ENCODE data around the gene FOXP2. TPM values are rescaled to one million over a fixed set of nuclear protein-coding genes. Genes with fewer than 3 reads are reported as not detected.
"Not testable (repeated sequence)": the region's sequence is repeated elsewhere in the genome, so short reads cannot be mapped to it uniquely, and the experiment has no call there.

Gene FOXP2
- total RNA-seq = 1 to 10 TPM; 2.4 to 5.5 TPM
- long read RNA-seq, partial matches to known transcripts = 0 of 1 reads
- long read RNA-seq, other reads (novel, unspliced or antisense) = 1 of 1 reads

DNA sequence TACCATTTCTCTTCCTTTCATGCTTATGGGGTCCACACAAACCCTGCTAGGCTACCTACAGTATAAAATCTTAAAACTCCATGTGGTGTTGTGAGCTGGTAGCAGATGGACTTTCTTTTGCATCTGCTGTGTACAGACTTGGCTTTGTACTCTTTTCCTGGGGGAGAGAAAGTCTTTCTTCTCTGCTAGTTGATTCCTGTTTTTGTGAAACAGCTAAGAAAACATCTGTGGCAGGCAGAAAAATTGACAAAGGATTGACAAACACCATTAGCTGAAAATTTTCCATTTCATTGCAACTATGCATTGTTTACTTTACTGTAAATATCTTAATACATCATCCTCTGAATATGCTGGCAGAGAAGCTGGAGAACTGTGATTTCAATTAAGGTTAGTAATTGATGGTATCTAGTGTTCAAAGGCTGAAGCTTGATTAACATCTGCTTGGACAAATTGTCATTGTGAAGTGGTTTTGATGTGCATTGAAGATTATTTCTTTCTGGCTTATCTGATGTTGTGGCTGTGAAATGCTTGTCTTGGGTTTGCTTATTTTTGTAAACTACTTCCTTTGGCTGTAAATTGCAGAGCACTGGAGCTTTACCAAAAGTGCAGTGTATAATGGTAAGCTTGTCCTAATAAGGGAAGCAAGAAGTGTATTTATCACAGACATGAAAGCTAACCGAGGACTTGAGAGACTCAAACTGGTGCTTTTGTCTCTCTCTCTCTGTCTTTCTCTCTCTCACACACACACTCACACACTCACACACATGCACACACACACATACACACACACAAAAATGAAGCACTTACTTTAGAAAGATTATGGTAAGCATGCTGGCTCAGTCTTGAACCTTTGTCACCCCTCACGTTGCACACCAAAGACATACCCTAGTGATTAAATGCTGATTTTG is at the start of gene FOXP2:
Gene FOXP2, plus strand, starts transcription at position 660 of the 908 bp plus-strand sequence. CDS start 11,697 bp downstream, outside the sequence.
- peak in 1 of 2 donors; percentile 48 for ATAC-seq
- DNase-seq = no peak
- intact Hi-C loops (cut with DNase I) = loop anchor here in 1 of 2 donors (10.0 kb wide), 1 partner anchor 330 kb away; no protein-coding TSS in a partner anchor

DNA sequence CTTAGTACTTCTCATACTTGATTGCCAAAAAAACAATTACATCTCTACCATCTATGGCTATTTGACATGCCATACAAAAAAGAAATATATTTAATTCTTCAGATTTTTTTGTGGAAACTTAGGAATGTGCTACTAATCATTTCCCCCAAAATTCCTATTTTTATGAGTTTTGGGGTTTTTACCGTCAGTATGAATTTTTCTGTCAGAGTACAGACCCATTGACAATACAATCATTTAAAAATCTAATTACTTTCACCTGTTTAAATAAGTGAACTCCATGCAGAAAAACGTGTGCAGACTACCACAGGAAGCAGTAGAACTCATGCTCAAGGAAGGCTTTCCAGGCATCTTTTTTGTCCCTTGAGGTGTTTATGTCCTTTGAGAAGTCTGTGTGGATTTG is 48.8 kb upstream of the FOXP2 start:
- no peak for DNase-seq
- ATAC-seq = no peak
- intact Hi-C loops (cut with DNase I) = no loop called here

DNA sequence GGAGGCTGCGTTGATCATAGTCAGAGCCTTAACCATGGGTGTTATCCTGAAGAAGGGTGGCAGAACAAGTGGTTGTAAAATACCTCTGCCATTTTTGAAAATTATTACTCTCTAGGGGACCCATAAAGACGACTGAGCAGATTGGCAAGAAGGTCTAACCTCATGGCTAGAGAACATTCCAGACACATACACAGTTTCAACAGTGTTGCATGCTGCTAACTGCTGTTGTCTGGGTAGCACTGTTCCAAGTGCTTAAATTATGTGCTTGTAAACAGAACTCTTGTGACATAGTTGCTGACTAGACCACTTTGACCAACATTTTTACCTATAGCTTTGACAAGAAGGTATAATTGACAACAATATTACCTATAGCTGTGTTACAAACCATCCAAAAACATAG is 46.1 kb upstream of the FOXP2 start:
- intact Hi-C loops (cut with DNase I) = no loop called here
- DNase-seq (no peak), ATAC-seq (no peak)

DNA sequence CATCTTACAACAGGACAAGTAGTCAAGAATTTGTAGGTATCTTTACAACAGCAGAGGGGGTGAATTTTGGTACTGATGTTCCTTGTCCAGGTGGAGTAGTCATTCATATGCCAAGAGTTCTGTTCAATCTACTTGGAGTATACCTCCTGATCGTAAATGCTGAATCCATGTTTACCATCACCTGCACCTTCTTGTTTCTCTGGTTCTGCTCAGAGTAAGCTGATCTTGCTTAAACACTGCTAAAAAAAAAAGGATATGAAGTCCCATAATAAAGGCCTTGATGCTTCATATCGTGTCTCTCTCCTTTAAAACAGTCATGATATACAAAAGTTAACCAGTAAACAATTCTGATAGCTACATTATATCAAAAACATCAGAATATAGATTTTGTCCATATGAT is 45.3 kb upstream of the FOXP2 start:
- intact Hi-C loops (cut with DNase I) = no loop called here
- ATAC-seq = no peak
- no peak for DNase-seq

DNA sequence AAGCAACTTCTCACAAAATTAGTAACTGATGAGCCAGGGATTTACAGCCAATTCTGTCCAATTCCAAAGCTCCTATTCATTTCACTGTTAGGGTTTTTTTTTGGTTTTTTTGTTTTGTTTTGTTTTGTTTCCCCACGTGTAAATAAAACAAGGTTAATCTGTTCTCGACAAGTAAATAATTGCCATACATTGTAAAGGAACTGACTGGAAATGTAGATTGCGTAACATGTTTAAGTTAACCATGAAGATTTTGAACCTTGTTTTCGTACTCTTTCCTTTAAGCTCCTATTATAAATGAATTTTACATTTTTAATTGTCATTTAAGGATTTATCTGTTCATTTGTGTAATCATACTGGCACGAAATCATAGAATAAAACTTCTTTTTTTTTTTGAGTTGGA is 42.0 kb upstream of the FOXP2 start:
- intact Hi-C loops (cut with DNase I) = no loop called here
- no peak for ATAC-seq

DNA sequence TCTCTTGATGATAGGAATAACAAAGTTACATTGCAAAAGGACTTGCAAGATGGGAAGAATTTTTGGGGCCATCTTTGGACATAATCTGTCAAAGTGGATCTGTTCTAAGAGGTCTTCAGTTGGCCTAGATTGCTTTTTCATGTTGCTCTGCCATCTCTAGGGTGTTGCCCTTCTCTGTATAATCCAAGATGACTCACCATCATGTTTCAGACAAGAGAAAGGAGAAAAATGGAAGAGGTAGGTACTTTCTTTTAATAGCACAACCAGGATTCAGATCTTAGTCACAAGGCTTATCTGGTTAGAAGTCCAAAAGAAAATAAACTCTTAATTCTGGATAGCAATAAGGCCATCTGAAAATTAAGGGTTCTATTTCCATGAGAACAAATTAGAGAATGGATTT is 38.7 kb upstream of the FOXP2 start:
- no peak for DNase-seq

More for the DNA sequence above, 42.0 kb upstream of the FOXP2 start:
- DNase-seq = no peak

DNA sequence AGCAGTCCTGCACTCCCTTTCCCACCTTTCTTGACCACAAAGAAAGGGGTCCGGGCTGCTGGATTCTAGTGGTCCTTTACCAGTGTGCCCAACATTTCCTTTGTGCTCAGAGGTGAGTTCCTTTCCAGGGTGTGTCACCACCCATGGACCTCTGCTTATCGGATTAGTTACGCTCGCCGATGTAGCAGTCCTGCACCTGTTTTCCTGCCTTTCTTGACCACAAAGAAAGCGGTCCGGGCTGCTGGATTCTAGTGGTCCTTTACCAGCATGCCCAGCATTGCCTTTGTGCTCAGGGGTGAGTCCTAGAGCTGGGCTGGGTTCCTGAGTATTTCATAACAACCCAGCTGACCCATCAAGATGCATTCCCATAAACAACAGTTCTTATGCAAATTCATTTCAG is 30.7 kb upstream of the FOXP2 start:
- ATAC-seq; DNase-seq; intact Hi-C loops (cut with DNase I): not testable (repeated sequence)

More for the DNA sequence above, 38.7 kb upstream of the FOXP2 start:
- no peak for ATAC-seq
- intact Hi-C loops (cut with DNase I) = no loop called here

DNA sequence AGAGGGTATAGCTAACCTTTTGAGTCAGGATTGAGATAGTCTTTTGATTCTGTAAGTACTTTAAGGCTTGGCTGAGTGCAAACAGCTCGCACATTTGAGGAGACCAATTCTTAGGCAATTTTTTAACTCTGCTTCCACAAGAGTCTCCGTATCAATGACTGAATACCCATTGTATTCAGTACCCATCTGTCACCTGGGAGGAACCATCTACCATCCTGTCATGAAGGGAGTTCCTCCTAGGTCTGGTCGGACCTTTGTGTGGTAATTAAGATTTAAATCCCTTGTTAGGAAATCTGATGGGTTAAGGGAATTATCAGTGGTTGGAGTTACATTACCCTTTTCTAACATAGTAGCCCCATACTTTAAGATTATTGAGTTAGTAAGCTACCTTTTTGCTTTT is 30.3 kb upstream of the FOXP2 start:
- DNase-seq; intact Hi-C loops (cut with DNase I); ATAC-seq: not testable (repeated sequence)

DNA sequence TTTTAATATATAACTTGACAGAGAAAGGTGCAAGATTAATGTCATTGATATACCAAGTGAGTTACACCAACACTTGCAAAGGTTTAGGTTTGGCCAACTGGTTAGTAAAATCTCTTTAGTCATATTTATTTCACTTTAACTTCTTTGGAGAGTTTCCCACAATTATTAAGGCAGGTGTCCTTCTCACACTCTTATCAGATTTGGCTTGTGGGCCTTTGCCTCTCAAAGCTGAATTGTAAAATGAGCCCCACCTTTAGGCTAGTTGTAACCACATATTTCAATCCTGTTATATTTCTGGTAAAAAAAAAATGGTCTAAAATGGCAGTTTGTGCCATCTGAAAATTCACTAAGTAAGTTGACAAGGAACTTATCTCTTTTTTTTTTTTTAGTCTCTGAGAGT is 26.6 kb upstream of the FOXP2 start:
- intact Hi-C loops (cut with DNase I) = no loop called here
- DNase-seq = no peak
- ATAC-seq = no peak

DNA sequence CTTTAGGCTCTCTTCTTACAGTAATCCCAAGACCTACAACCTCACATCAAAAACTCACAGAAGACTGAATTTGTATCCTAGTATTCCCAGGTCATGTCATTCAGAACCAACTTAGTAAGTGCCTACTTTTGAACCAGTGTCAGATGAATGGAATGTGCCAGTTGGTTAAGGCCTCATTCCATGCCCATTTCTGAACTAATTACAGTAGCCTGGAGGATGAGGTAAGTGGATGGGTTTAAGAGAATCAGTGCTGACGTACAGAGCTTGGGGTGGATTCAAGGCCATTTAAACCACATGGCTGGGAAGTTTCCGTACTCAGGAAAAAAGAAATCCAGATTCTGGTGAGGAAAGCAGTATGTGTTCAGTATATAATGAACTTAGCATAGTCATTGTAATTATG is 21.9 kb upstream of the FOXP2 start:
- intact Hi-C loops (cut with DNase I) = no loop called here
- ATAC-seq (no peak), DNase-seq (no peak)

DNA sequence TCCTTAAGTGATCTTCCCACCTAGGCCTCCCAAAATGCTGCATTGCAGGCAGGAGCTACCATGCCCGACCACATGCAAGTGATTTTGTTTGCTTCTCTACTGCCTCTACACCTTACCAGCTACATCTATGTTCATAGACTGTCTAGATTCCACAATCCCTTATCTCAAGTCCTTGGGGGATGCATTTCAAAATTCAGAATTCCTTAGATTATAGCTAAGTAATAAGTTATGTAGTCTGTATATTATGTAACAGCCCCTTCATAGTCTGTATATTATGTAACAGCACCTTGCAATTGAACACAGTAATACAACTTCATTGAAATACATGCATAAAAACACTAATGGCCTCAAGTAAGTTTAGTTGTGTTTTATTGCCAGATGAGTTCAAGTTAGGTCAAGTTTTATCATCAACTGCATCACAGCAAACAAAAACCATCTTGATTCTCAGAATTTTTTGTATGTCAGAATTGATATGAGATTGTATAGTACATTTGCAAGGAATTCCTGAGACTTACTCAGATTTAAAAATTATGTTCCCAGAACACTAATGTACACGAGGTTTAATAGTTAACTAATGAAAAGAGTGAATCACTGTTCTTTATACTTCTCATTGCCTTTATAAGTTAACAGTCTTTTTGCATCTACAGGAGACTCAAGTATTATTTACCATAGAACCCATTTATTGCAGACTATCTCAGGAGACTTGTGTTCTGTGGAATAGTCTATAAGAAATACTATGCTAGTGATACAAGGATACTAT is 11.6 kb upstream of the FOXP2 start:
- ATAC-seq (no peak), DNase-seq (no peak)
- intact Hi-C loops (cut with DNase I) = no loop called here

DNA sequence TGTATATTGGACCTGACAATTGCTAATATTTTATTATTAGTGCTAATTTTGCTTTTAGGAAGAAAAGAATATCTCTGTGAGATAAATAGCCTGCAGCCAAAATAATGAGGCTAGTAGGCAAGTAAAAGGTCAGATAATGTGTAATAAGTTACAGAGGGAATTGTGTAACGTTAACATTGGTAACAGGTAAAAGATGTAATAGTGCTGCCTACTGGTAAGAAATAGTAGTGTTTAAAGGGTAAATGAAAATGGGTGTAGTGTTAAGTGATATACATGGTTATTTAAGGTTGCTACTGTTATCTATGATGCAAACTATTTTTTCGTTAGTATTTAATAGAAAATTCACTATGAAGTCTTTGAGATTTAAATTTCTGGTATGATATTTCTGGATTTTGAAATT is 9.2 kb upstream of the FOXP2 start:
- DNase-seq (no peak), ATAC-seq (no peak)
- intact Hi-C loops (cut with DNase I) = no loop called here

DNA sequence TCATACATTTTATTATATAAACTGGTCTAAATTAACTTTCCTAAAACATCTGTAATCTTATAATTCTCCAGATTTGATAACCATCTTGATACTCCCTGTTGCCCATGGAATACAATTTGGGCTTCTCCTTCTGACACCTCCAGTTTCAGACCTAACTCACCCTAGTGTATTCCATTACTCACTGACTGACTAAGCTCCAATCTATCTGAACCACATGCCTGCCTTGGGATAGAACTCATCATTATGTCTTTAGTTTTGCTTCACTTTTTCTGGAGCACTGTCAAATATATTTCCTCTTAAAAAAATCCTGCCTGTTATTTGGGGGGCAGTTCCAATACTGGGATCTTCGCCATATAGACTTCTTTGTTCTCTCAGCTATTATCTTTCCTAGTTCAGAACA is 4.9 kb upstream of the FOXP2 start:
- ATAC-seq = no peak
- intact Hi-C loops (cut with DNase I) = loop anchor here in 1 of 2 donors (10.0 kb wide), 1 partner anchor 325 kb away; no protein-coding TSS in a partner anchor

DNA sequence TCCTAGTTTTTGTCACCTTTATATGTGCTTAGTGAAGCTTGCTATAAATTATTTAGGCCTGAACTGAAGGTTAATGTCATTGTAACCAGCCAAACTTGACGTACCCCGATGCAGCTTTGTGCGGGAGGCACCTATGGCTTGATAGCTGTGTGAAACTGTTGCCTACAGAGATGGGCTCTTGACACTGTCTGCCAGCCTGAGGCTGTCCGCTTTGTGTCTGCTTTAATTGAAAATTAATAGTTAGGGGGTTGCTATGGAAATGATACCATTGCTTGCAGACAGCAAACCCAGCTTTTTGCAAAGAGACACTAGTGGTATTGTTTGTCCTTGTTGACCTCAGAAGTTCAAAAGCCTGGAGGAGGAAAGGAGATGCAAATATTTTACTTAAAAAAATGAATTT is 2.1 kb upstream of the FOXP2 start:
- no peak for ATAC-seq
- intact Hi-C loops (cut with DNase I) = loop anchor here in 1 of 2 donors (10.0 kb wide), 1 partner anchor 328 kb away; no protein-coding TSS in a partner anchor
- DNase-seq = no peak

More for the DNA sequence above, 4.9 kb upstream of the FOXP2 start:
- no peak for DNase-seq

DNA sequence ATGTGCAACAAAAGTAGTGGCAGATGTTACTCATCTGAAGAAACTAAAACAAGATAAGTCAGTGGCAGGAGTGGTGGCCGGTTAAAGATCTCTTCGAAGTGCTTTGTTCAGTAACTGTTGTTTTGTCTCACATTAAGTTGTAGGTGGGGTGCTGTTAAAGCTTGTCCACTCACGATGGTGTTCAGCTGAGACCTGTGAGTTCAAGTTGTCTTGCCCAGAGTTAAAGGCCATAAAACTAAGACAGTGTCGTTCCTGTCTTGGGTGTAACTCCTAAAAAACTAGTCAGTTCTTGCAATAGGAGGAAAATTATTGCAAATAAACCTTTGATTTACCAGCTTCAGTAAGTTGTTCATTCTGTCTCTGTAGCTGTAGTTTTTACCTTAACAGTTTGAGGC is 857 bp upstream of the FOXP2 start:
- ATAC-seq (peak in 1 of 2 donors; percentile 33), DNase-seq (no peak)
- intact Hi-C loops (cut with DNase I) = loop anchor here in 1 of 2 donors (10.0 kb wide), 1 partner anchor 329 kb away; no protein-coding TSS in a partner anchor

DNA sequence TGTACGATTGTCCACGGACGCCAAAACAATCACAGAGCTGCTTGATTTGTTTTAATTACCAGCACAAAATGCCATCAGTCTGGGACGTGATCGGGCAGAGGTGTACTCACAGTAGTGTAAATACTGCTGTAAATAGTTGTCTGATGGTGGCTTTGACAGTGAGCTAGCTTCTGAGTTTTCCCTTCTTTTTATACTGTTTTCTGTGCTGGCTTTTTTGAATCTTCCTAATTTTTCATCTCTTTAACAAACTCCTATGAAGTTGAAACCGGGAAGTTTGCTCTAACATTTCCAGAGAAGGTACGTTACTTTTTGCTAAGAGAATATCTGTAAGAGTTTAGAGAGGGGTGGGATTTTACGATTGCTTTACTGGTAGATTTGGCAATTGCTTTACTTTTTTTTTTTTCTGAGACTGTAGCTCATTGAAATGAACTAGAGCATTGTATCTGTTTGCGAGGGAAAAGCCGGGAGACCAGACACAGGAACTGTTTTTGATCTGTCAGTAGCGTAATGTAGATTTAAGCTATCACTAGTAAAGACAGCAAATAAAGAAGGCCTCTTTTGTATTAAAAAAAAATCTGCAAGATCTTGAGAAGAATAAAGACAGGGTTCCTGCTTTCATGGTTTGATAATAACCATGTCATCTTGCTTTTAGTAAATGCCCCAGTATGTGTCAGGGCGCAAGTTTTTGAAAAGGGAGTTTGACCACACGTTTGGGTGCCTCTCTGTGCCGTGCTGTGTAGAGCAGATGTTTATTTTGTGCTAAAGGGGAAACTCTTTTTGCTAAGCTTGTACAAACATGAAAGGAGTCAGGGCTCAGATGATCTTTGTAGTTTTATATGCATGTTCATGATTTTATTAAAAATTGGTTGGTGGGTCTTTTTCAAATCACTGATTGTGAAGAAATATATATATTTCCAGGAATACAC is 712 bp downstream of the FOXP2 start:
- intact Hi-C loops (cut with DNase I) = loop anchor here in 1 of 2 donors (10.0 kb wide), 1 partner anchor 331 kb away; no protein-coding TSS in a partner anchor
- peak in 1 of 2 donors; percentile 37 for ATAC-seq
- DNase-seq = no peak

DNA sequence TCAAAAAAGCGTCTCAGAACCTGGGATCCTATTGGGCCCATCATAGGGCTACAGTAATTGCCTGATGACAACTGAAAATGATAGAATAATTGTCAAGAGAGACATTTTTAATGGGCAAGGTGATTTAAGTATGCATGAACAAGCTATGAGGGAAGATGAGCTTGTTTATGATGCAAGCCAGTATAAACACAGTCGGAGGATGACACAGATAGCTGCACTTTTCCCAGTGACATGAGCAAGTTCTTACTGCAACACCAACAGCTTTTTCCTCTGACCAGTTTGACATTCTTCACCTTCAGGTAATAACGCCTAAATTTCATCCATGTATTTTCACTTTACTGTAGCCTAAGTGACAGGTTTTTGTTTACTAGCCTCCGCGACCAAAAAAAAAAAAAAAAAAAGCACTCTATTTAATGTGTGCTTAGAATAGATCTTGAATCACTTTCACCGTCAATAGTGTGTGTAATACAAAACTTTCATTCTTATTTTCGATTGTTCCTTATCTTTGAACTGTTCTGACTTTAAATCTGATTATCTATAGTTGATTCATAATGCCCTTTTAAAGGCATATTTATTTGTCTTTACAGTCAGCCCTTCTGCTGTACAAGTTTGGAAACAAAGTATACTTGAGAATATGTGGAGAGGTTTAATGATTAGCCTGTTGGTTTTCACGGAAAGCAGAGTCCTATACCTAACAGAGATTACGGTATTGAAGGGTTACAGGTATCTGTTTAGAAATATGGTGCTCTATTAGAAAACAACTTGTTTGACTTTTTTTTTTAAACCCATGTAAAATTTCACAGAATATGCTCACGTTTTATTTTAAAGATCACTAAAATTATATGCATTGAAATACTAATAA is 1.7 kb downstream of the FOXP2 start:
- no peak for ATAC-seq
- DNase-seq = no peak
- intact Hi-C loops (cut with DNase I) = loop anchor here in 1 of 2 donors (10.0 kb wide), 1 partner anchor 332 kb away; no protein-coding TSS in a partner anchor
